Measurements from ENCODE around the gene ALK.

DNA sequence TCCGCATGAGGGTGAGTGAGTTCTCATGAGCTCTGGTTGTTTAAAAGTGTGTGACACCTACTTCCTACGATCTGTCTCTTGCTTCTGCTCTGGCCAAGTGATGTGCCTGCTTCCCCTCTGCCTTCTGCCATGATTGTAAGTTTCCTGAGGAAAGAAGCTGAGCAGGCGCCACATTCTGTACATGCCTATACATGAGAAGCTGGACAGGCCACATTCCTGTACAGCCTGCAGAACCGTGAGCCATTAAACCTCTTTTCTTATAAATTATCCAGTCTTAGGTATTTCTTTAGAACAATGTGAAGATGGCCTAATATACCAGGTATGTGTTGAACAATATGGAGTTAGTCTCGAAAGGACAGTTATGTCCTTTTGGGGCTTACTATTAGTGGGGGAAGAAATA, 281.0 kb downstream of the ALK start:
- no peak for TF ChIP-seq FOXM1 (IDR thresholded peaks at IDR 0.05; ENCODE audit: borderline replicate concordance, low read depth)
- TF ChIP-seq ZBTB7A (IDR thresholded peaks at IDR 0.05; ENCODE audit: low read depth), result no peak
- TF ChIP-seq, protein P1, sequence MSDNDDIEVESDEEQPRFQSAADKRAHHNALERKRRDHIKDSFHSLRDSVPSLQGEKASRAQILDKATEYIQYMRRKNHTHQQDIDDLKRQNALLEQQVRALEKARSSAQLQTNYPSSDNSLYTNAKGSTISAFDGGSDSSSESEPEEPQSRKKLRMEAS (IDR thresholded peaks at IDR 0.05), result no peak
- TF ChIP-seq TAF1 (IDR thresholded peaks at IDR 0.05; ENCODE audit: low read depth), result no peak
- no peak for TF ChIP-seq EP300 (IDR thresholded peaks at IDR 0.05; ENCODE audit: borderline replicate concordance)
- no peak for TF ChIP-seq RAD21 (IDR thresholded peaks at IDR 0.05; ENCODE audit: low read depth)
- TF ChIP-seq, protein P2, sequence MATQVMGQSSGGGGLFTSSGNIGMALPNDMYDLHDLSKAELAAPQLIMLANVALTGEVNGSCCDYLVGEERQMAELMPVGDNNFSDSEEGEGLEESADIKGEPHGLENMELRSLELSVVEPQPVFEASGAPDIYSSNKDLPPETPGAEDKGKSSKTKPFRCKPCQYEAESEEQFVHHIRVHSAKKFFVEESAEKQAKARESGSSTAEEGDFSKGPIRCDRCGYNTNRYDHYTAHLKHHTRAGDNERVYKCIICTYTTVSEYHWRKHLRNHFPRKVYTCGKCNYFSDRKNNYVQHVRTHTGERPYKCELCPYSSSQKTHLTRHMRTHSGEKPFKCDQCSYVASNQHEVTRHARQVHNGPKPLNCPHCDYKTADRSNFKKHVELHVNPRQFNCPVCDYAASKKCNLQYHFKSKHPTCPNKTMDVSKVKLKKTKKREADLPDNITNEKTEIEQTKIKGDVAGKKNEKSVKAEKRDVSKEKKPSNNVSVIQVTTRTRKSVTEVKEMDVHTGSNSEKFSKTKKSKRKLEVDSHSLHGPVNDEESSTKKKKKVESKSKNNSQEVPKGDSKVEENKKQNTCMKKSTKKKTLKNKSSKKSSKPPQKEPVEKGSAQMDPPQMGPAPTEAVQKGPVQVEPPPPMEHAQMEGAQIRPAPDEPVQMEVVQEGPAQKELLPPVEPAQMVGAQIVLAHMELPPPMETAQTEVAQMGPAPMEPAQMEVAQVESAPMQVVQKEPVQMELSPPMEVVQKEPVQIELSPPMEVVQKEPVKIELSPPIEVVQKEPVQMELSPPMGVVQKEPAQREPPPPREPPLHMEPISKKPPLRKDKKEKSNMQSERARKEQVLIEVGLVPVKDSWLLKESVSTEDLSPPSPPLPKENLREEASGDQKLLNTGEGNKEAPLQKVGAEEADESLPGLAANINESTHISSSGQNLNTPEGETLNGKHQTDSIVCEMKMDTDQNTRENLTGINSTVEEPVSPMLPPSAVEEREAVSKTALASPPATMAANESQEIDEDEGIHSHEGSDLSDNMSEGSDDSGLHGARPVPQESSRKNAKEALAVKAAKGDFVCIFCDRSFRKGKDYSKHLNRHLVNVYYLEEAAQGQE (IDR thresholded peaks at IDR 0.05; ENCODE audit: low read depth), result no peak
- no peak for TF ChIP-seq CREB1 (IDR thresholded peaks at IDR 0.05; ENCODE audit: low read depth)
- no peak for TF ChIP-seq EGR1 (IDR thresholded peaks at IDR 0.05)
- no peak for TF ChIP-seq CEBPB (IDR thresholded peaks at IDR 0.05)
- no peak for TF ChIP-seq YY1 (IDR thresholded peaks at IDR 0.05; ENCODE audit: low read depth)
- no peak for TF ChIP-seq TEAD4 (IDR thresholded peaks at IDR 0.05)
- no peak for TF ChIP-seq TCF12 (IDR thresholded peaks at IDR 0.05; ENCODE audit: low read depth)

Measured in Ishikawa (cell line).